COLO668 (cell line): ENCODE data around the gene ERC1.

Source experiments
- DNase-seq: peaks from one replicate; lab custom pipeline; 2025; ENCODE audit not compliant: unreplicated experiment; lab: John Stamatoyannopoulos, UW

The ERC1 gene

GRCh38 chr12:990661-991349 lies at the start of gene ERC1:
TSS of gene ERC1 (plus strand) at chr12:991223. CDS start at chr12:1027904, 36,681 bp downstream.
- DNase-seq = peak; percentile 96

GRCh38 chr12:943051-943450 lies 48.0 kb upstream of the ERC1 start:
- DNase-seq = no peak

- no peak for DNase-seq
Observed at GRCh38 chr12:944211-944610, 46.8 kb upstream of the ERC1 start.

- DNase-seq = no peak
Observed at GRCh38 chr12:946212-946611, 44.8 kb upstream of the ERC1 start.

GRCh38 chr12:946631-947030 lies 44.4 kb upstream of the ERC1 start:
- no peak for DNase-seq

GRCh38 chr12:948238-948637 lies 42.8 kb upstream of the ERC1 start:
- DNase-seq = no peak

GRCh38 chr12:949453-950191 lies 41.4 kb upstream of the ERC1 start, which contains the start of gene RAD52:
TSS of gene RAD52 (minus strand) at chr12:949694. CDS start at chr12:933058, 16,636 bp downstream.
- peak; percentile 99 for DNase-seq

- DNase-seq = peak; percentile 25
Observed at GRCh38 chr12:951176-951575, 39.8 kb upstream of the ERC1 start.

GRCh38 chr12:953776-954175 lies 37.2 kb upstream of the ERC1 start:
- DNase-seq = no peak

- no peak for DNase-seq
Observed at GRCh38 chr12:954741-955140, 36.3 kb upstream of the ERC1 start.

- no peak for DNase-seq
Observed at GRCh38 chr12:955939-956338, 35.1 kb upstream of the ERC1 start.

- no peak for DNase-seq
Observed at GRCh38 chr12:958588-959123, 32.4 kb upstream of the ERC1 start.

- no peak for DNase-seq
Observed at GRCh38 chr12:966724-967123, 24.3 kb upstream of the ERC1 start.

GRCh38 chr12:967641-968040 lies 23.4 kb upstream of the ERC1 start:
- DNase-seq = no peak

GRCh38 chr12:968545-968944 lies 22.5 kb upstream of the ERC1 start:
- no peak for DNase-seq

- DNase-seq = no peak
Observed at GRCh38 chr12:969821-970220, 21.2 kb upstream of the ERC1 start.

GRCh38 chr12:971991-972390 lies 19.0 kb upstream of the ERC1 start:
- DNase-seq = no peak

GRCh38 chr12:974271-974862 lies 16.7 kb upstream of the ERC1 start:
- DNase-seq = no peak

GRCh38 chr12:976644-977043 lies 14.4 kb upstream of the ERC1 start:
- no peak for DNase-seq

- DNase-seq = no peak
Observed at GRCh38 chr12:977156-977555, 13.9 kb upstream of the ERC1 start.

GRCh38 chr12:979349-979748 lies 11.7 kb upstream of the ERC1 start:
- no peak for DNase-seq
